Activated T-cell treated with anti-CD3 and anti-CD28 coated beads, Interleukin-2, amount 50 U/mL, for 4 hours (primary cell): ENCODE results near the gene SSR2. TPM values are rescaled to one million over a fixed set of nuclear protein-coding genes. Genes with fewer than 3 reads are reported as not detected.

Experiments
- ATAC-seq, 2 donors: fragments of 200-7000 bp; cut with Tn5 transposase; one replicate each; pipeline ENCODE4 v1.10.0; 2021
- DNase-seq: peaks from one replicate; pipeline ENCODE4 v3.0.0-alpha.2; 2020
- H3K27me3 Mint-ChIP-seq: one replicate; pipeline ENCODE4 v1.8.0; 2021; ENCODE audit warnings: low read depth, mixed read lengths
- H3K36me3 Mint-ChIP-seq: one replicate; pipeline ENCODE4 v1.8.0; 2022; ENCODE audit warnings: mixed read lengths; ENCODE audit not compliant: insufficient read depth
- H3K4me1 Mint-ChIP-seq: one replicate; pipeline ENCODE4 v1.8.0; 2021; ENCODE audit warnings: low read depth, mixed read lengths
- H3K4me3 Mint-ChIP-seq: one replicate; pipeline ENCODE4 v1.8.0; 2021; ENCODE audit warnings: mild to moderate bottlenecking, moderate library complexity, mixed read lengths
- H3K9me3 Mint-ChIP-seq: one replicate; pipeline ENCODE4 v1.8.0; 2021; ENCODE audit warnings: mixed read lengths
- total RNA-seq, 3 donors: library from RNA; stranded (reverse); gene quantifications; one replicate each; pipeline ENCODE4 v1.2.1, GENCODE V29; 2021

The SSR2 gene
- total RNA-seq, 3 donors from 2014 or later = 167 to 183 (median 173) TPM

GRCh38 chr1:155976913-155977689 is 43.6 kb downstream of the SSR2 start:
- DNase-seq = peak; percentile 18
- peaks cover 12% of the 10 kb centered on the region for H3K36me3 Mint-ChIP-seq
- H3K4me3 Mint-ChIP-seq = peak overlapping the region; percentile 95
- no peaks in the 10 kb centered on the region for H3K9me3 Mint-ChIP-seq
- H3K4me1 Mint-ChIP-seq = peaks cover 76% of the 10 kb centered on the region
- no peaks in the 10 kb centered on the region for H3K27me3 Mint-ChIP-seq
- ATAC-seq = peak; percentile 4 to 8

GRCh38 chr1:155976062-155976912 is 44.5 kb downstream of the SSR2 start:
- no peaks in the 10 kb centered on the region for H3K9me3 Mint-ChIP-seq
- peaks cover 75% of the 10 kb centered on the region for H3K4me1 Mint-ChIP-seq
- no peaks in the 10 kb centered on the region for H3K27me3 Mint-ChIP-seq
- DNase-seq = peak; percentile 69
- peaks cover 15% of the 10 kb centered on the region for H3K36me3 Mint-ChIP-seq
- peak overlapping the region; percentile 95 for H3K4me3 Mint-ChIP-seq
- ATAC-seq = peak in 1 of 2 donors; percentile 6

GRCh38 chr1:155975375-155976061 is 45.2 kb downstream of the SSR2 start:
- ATAC-seq = no peak
- H3K4me1 Mint-ChIP-seq = peaks cover 75% of the 10 kb centered on the region
- peaks cover 15% of the 10 kb centered on the region for H3K36me3 Mint-ChIP-seq
- H3K9me3 Mint-ChIP-seq = no peaks in the 10 kb centered on the region
- peak overlapping the region; percentile 95 for H3K4me3 Mint-ChIP-seq
- H3K27me3 Mint-ChIP-seq = no peaks in the 10 kb centered on the region
- no peak for DNase-seq

GRCh38 chr1:155974208-155975115 is 46.3 kb downstream of the SSR2 start:
- no peak for ATAC-seq

GRCh38 chr1:155973723-155974122 is 47.0 kb downstream of the SSR2 start:
- Mint-ChIP-seq H3K27me3 (no peaks in the 10 kb centered on the region), H3K4me1 (peaks cover 79% of the 10 kb centered on the region), H3K36me3 (peaks cover 29% of the 10 kb centered on the region), H3K9me3 (no peaks in the 10 kb centered on the region), H3K4me3 (peak overlapping the region; percentile 95)
- ATAC-seq (no peak), DNase-seq (no peak)

More at GRCh38 chr1:155974208-155975115, 46.3 kb downstream of the SSR2 start:
- Mint-ChIP-seq H3K4me1 (peaks cover 75% of the 10 kb centered on the region), H3K27me3 (no peaks in the 10 kb centered on the region), H3K4me3 (peak overlapping the region; percentile 95), H3K36me3 (peaks cover 24% of the 10 kb centered on the region), H3K9me3 (no peaks in the 10 kb centered on the region)
- DNase-seq = no peak

GRCh38 chr1:155971910-155972809 is 48.6 kb downstream of the SSR2 start:
- DNase-seq (no peak), ATAC-seq (no peak)
- Mint-ChIP-seq H3K4me1 (peaks cover 93% of the 10 kb centered on the region), H3K27me3 (no peaks in the 10 kb centered on the region), H3K9me3 (no peaks in the 10 kb centered on the region), H3K4me3 (peak overlapping the region; percentile 47), H3K36me3 (peaks cover 29% of the 10 kb centered on the region)

GRCh38 chr1:155970531-155971167 is 50.1 kb downstream of the SSR2 start:
- Mint-ChIP-seq H3K4me3 (peak overlapping the region; percentile 71), H3K9me3 (no peaks in the 10 kb centered on the region), H3K4me1 (peaks cover 93% of the 10 kb centered on the region), H3K36me3 (peaks cover 32% of the 10 kb centered on the region), H3K27me3 (no peaks in the 10 kb centered on the region)
- DNase-seq = peak; percentile 25
- ATAC-seq = peak; percentile 53 to 62

- peak overlapping the region; percentile 45 for H3K4me3 Mint-ChIP-seq
Observed at GRCh38 chr1:155969377-155969791, 51.4 kb downstream of the SSR2 start.

GRCh38 chr1:155968670-155969069 is 52.1 kb downstream of the SSR2 start:
- ATAC-seq = no peak
- H3K36me3 Mint-ChIP-seq = peaks cover 41% of the 10 kb centered on the region
- H3K27me3 Mint-ChIP-seq = no peaks in the 10 kb centered on the region
- peak overlapping the region; percentile 33 for H3K4me3 Mint-ChIP-seq
- H3K9me3 Mint-ChIP-seq = no peaks in the 10 kb centered on the region
- peaks cover 74% of the 10 kb centered on the region for H3K4me1 Mint-ChIP-seq
- no peak for DNase-seq

More at GRCh38 chr1:155969377-155969791, 51.4 kb downstream of the SSR2 start:
- peaks cover 80% of the 10 kb centered on the region for H3K4me1 Mint-ChIP-seq
- H3K36me3 Mint-ChIP-seq = peaks cover 37% of the 10 kb centered on the region
- no peaks in the 10 kb centered on the region for H3K9me3 Mint-ChIP-seq
- no peaks in the 10 kb centered on the region for H3K27me3 Mint-ChIP-seq
- DNase-seq (no peak), ATAC-seq (no peak)

- no peaks in the 10 kb centered on the region for H3K27me3 Mint-ChIP-seq
- no peak overlapping the region for H3K4me3 Mint-ChIP-seq
- ATAC-seq (no peak), DNase-seq (no peak)
- peaks cover 67% of the 10 kb centered on the region for H3K4me1 Mint-ChIP-seq
- no peaks in the 10 kb centered on the region for H3K9me3 Mint-ChIP-seq
- H3K36me3 Mint-ChIP-seq = peaks cover 38% of the 10 kb centered on the region
Observed at GRCh38 chr1:155968051-155968400, 52.7 kb downstream of the SSR2 start.

GRCh38 chr1:155967341-155968050 is 53.3 kb downstream of the SSR2 start:
- Mint-ChIP-seq H3K4me1 (peaks cover 62% of the 10 kb centered on the region), H3K27me3 (no peaks in the 10 kb centered on the region), H3K36me3 (peaks cover 39% of the 10 kb centered on the region), H3K9me3 (no peaks in the 10 kb centered on the region), H3K4me3 (peak overlapping the region; percentile 39)
- ATAC-seq = no peak
- no peak for DNase-seq

GRCh38 chr1:155966750-155967149 is 54.0 kb downstream of the SSR2 start:
- peak overlapping the region; percentile 46 for H3K4me3 Mint-ChIP-seq
- H3K27me3 Mint-ChIP-seq = no peaks in the 10 kb centered on the region
- H3K4me1 Mint-ChIP-seq = peaks cover 60% of the 10 kb centered on the region
- ATAC-seq = no peak
- H3K36me3 Mint-ChIP-seq = peaks cover 41% of the 10 kb centered on the region
- DNase-seq = no peak
- no peaks in the 10 kb centered on the region for H3K9me3 Mint-ChIP-seq
